B cell (primary cell): ENCODE data around the gene CD34.

Source experiments
- CTCF ChIP-seq: fragments of 200-600 bp; IDR thresholded peaks from one replicate; pipeline ENCODE4 v1.8.0; 2022; ENCODE audit warnings: antibody characterized with exemption, mild to moderate bottlenecking
- EZH2 ChIP-seq: IDR thresholded peaks from 2 replicates; pipeline ENCODE4 v1.6.1; 2012; ENCODE audit warnings: borderline replicate concordance, low read depth, mild to moderate bottlenecking, moderate library complexity, low read length; ENCODE audit not compliant: insufficient read depth, poor library complexity, severe bottlenecking

- TF ChIP-seq CTCF (no peak), EZH2 (no peak)
Observed at GRCh38 chr1:207878939-207879338, 32.0 kb downstream of the CD34 start.
